DMS114 treated with DMSO at 0.1 percent for 48 hours (cell line): ENCODE data around the gene NFATC3.

Experiments used
- DNase-seq: peaks from one replicate; lab custom pipeline; 2025; ENCODE audit not compliant: unreplicated experiment; lab: John Stamatoyannopoulos, UW

The NFATC3 gene

GRCh38 chr16:68179855-68180254 is 94.7 kb downstream of the NFATC3 start:
- DNase-seq: no peak

- no peak for DNase-seq
Measured at GRCh38 chr16:68183046-68183445, 97.9 kb downstream of the NFATC3 start.

- no peak for DNase-seq
Measured at GRCh38 chr16:68186877-68187276, 101.7 kb downstream of the NFATC3 start.

- DNase-seq: no peak
Measured at GRCh38 chr16:68187505-68187904, 102.3 kb downstream of the NFATC3 start.

GRCh38 chr16:68188170-68188569 is 103.0 kb downstream of the NFATC3 start:
- no peak for DNase-seq

GRCh38 chr16:68190081-68190480 is 104.9 kb downstream of the NFATC3 start:
- no peak for DNase-seq

GRCh38 chr16:68190736-68191510 is 105.8 kb downstream of the NFATC3 start:
- no peak for DNase-seq

- DNase-seq: no peak
Measured at GRCh38 chr16:68194251-68194650, 109.1 kb downstream of the NFATC3 start.

GRCh38 chr16:68197250-68197649 is 112.1 kb downstream of the NFATC3 start:
- DNase-seq: no peak

- DNase-seq: no peak
Measured at GRCh38 chr16:68200088-68200783, 115.1 kb downstream of the NFATC3 start.

- no peak for DNase-seq
Measured at GRCh38 chr16:68202091-68202519, 116.9 kb downstream of the NFATC3 start.

- no peak for DNase-seq
Measured at GRCh38 chr16:68206245-68206644, 121.1 kb downstream of the NFATC3 start.

- DNase-seq: no peak
Measured at GRCh38 chr16:68214726-68215125, 129.6 kb downstream of the NFATC3 start.

GRCh38 chr16:68215302-68215701 is 130.1 kb downstream of the NFATC3 start:
- DNase-seq: no peak

- DNase-seq: no peak
Measured at GRCh38 chr16:68216240-68216639, 131.1 kb downstream of the NFATC3 start.

GRCh38 chr16:68217506-68217905 is 132.3 kb downstream of the NFATC3 start:
- no peak for DNase-seq

GRCh38 chr16:68219725-68220351 is 134.7 kb downstream of the NFATC3 start:
- no peak for DNase-seq

GRCh38 chr16:68223072-68223471 is 137.9 kb downstream of the NFATC3 start:
- no peak for DNase-seq

- DNase-seq: no peak
Measured at GRCh38 chr16:68226116-68226515, 140.9 kb downstream of the NFATC3 start.

- DNase-seq: no peak
Measured at GRCh38 chr16:68227183-68227793, 142.1 kb downstream of the NFATC3 start.

GRCh38 chr16:68227850-68228553 is 142.8 kb downstream of the NFATC3 start:
- no peak for DNase-seq
